HEK293T (cell line): ENCODE data around the gene ILF2.

ENCODE experiments used
- BHLHE40 ChIP-seq: fragments of 450-650 bp; IDR thresholded peaks from 2 replicates; pipeline ENCODE4 v1.6.1; 2016; ENCODE audit warnings: mild to moderate bottlenecking, moderate library complexity, borderline replicate concordance
- LEF1 ChIP-seq: fragments of 450-650 bp; IDR thresholded peaks from 2 replicates; pipeline ENCODE4 v1.6.1; 2017; ENCODE audit warnings: mild to moderate bottlenecking, borderline replicate concordance
- NFRKB ChIP-seq: fragments of 450-650 bp; IDR thresholded peaks from 2 replicates; pipeline ENCODE4 v1.6.1; 2016; ENCODE audit warnings: mild to moderate bottlenecking, moderate library complexity
- SP1 ChIP-seq: fragments of 450-650 bp; IDR thresholded peaks from 2 replicates; pipeline ENCODE4 v1.6.1; 2017
- SUZ12 ChIP-seq: fragments of 450-650 bp; IDR thresholded peaks from 2 replicates; pipeline ENCODE4 v1.6.1; 2016; ENCODE audit warnings: mild to moderate bottlenecking

DNA sequence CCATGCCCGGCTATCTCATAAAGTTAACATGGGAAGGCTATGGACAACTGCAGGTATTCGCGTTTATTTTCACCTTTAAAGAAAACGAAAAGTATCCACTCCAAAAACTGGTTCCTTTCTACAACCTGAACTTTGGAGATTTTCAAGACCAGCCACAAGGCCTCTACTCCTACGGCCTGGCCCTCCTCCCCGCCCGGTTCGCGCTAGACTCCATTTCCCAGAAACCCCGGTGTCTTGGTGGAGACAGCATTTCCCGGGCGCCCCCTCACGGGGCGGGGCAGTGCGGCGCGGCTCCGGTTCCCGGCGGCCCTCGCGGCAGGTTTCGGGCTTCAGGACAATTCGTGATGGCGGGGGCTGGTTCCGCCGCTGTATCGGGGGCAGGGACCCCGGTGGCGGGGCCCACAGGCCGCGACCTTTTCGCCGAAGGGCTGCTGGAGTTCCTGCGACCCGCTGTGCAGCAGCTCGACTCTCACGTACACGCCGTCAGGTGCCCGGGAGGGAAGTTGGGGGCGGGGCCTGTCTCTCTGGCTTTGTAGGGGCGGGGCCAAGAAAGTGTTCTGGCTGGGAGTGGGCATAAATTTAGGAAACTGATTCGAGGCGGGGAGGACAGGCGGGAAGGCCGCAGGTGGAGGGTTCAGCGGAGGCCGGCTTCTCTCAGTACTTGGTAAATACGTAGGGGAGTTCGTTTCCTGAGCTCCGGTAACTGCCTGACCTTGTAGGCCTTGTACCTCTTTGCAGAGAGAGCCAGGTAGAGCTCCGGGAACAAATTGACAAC, 12.2 kb downstream of the ILF2 start, which contains the start of gene SNAPIN:
- no peak for TF ChIP-seq BHLHE40
- TF ChIP-seq LEF1 = no peak
- no peak for TF ChIP-seq SP1
- TF ChIP-seq NFRKB = no peak
- TF ChIP-seq SUZ12 = no peak
